ENCODE results near the gene KIAA0930.
"Not testable (repeated sequence)": the region's sequence is repeated elsewhere in the genome, so short reads cannot be mapped to it uniquely, and the experiment has no call there.

KIAA0930 gene

DNA sequence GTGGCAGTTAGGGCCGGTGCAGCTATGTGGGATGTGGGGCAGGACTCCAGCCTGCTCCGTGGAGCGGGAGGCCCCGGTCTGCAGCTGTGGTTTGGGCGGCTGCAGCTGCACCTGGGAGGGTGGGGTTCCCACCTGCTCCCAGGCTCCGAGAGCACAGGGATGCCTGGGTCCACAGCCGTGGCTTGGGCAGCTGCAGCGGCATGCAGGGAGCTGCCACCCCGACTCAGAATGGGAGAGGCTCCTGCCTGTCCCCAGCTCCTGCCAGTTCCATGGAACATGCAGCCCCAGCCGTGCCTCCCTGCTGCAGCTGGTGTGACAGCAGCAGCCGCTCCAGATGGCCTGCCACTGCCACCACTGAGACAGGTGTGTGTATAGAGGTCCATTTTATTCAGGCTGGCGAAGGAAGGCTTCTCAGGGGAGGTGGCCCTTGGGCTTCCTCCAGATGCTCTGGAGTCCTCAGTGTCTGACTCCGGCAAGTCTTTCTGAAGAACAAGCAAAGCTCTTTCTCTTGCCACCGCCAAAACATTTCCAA, 22.3 kb upstream of the KIAA0930 start:
- FAIRE-seq: no peak

DNA sequence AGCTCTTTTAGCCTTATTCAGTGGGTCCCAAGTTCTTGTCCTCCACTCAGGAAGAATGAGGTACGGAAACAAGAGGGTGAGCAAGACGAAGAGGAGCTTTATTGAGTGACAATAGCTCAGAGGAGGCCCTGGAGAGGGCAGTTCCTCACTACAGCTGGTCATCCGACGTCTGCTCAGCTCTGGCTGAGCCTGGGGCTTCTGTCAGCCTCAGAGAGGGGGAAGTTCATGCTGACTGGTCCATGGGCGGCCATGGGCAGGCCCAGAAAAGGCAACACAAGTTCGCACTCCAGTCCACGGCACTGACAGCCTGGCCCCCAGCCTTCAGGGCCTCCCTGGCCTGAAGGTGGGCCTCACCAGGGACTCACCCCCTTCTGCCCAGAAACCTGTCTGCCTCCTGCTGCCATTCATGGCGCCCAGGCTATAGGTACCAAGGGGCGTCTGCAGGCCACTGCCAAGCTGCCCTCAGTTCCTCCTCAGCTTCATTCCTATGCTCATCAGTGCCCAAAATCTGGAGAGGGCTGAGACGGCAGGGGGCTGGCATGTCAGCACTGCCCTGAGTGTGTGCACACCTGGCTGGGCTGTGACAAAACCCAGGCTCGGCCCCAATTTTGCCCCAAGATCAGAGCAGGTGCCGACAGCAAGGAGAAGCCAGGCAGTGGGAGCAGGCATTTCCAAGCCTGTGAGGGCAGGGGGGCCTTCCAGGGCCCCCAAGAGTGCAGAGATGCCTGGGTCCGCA, 21.7 kb upstream of the KIAA0930 start:
- FAIRE-seq: no peak

DNA sequence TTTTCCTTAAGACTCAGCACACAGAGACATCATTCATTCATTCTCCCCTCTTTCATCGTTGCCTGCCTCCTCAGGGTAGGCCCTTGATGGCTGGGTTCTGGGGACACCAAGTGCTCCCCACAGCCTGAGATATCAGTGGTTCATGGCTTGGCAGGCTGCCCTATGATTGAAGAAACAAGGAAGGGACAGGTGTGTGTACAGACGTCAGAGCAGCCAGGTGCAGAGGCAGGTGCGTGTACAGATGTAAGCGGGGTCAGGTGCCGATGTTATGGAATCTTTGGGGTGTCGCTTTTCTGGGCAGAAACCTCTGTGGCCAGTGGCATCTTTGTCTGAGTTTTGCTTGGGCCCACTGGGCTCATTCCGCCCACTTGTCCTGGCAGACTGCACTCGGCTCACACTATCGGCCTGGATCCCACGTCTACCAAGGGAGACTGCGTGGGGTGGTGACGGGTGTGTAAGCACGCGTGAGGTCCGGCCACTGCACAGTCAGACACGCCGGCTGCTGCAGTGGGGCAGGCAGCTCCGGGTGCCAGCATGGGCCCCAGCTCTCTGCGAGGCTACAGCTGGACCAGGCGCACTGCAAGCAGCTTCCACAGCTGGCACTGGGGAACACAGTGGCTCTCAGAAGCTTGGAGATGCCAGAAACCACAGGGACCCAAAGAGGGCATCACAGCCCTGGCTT, 20.9 kb upstream of the KIAA0930 start:
- FAIRE-seq: no peak

DNA sequence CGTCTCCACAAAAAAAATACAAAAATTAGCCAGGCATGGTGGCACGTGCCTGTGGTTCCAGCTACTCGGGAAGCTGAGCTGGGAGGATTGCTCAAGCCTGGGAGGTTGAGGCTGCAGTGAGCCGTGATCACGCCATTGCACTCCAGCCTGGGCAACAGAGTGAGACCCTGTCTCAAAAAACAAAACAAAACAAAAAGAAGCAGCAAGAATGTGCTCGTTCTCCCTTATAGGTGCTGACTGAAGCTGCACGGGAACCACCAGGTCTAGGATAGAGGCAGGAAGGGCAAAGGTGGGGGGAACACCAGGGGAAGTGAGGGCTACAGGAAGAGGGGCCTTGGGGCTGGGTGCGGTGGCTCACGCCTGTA, 19.7 kb upstream of the KIAA0930 start:
- not testable (repeated sequence) for FAIRE-seq

DNA sequence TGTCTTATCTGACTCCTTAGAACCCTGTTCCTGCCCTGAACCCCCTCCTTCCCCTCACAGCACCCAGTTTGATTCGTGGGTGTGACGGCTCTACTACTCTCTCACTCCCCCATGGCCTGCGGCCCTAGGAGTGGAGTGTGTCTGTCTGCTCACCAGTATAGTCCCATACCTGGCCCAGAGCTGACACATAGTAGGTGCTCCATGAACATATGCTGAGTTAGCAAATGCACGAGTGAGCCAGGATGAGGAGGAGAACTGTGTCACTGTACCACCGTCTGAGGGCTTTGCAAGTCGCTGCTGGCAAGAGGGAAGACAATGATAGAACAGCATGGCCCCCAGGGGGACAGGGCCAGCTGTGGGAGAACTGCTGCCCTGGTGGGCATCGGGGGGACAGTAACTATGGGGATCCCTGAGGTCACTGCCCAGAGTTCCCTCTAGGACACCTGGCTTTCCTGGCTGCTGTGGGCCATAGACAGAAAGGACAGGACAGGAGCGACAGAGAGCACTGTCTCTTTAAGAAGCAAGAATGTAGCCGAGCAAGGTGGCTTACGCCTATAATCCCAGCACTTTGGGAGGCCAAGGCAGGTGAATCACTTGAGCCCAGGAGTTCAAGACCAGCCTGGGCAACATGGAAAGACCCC, 19.2 kb upstream of the KIAA0930 start:
- no peak for FAIRE-seq

DNA sequence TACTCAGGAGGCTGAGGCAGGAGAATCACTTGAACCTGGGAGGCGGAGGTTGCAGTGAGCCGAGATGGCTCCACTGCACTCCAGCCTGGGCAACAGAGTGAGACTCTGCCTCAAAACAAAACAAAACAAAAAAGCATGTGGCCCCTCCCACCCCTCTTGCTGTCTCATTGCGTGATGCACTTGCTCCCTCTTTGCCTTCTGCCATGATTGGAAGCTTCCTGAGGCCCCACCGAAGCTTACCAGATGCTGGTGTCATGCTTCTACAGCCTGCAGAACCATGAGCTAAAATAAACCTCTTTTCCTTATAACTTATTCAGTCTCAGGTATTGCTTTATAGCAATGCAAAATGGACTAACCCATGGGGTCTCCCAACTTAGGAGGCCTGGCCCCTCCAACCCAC, 17.2 kb upstream of the KIAA0930 start:
- not testable (repeated sequence) for FAIRE-seq

DNA sequence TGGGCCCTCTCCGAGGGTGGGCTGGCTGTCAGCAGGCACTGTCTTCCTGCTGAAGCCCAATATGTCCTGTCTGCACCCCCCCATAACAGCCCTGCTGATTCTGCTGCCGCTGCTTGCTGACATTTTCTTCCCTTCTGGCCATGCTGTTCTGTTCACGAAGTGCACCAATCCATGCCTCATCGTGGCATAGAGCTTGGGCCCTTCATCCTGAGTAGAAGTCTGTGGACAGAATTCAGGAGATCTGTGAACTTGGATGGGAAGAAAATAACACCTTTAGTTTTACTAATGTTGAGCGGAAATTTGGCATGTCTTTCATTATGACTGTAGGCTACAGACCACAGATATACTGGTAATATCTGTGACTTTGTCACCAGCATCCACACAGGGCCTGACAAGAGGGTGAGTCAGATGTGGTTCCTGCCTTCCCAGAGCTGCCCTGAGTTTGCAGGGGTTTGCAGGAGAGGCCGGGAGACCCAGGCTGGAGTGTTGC, 14.1 kb upstream of the KIAA0930 start:
- no peak for FAIRE-seq

DNA sequence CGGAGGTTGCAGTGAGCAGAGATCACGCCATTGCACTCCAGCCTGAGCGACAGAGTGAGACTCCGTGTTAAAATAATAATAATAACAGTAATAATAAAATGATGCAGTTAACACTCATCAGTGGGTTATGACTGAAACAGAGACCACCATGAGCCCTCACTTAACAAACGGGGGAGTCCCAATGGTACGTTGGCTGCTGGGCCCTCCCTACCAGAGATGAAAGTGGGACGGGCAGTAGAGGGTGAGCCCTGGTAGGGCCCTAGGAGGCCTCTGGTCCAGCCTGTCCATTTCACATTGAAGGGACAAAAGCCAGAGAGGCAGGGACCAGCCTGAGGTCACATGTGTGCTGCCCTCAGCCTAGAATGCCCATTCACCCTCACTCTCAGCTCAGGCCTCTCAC, 13.7 kb upstream of the KIAA0930 start:
- no peak for FAIRE-seq

DNA sequence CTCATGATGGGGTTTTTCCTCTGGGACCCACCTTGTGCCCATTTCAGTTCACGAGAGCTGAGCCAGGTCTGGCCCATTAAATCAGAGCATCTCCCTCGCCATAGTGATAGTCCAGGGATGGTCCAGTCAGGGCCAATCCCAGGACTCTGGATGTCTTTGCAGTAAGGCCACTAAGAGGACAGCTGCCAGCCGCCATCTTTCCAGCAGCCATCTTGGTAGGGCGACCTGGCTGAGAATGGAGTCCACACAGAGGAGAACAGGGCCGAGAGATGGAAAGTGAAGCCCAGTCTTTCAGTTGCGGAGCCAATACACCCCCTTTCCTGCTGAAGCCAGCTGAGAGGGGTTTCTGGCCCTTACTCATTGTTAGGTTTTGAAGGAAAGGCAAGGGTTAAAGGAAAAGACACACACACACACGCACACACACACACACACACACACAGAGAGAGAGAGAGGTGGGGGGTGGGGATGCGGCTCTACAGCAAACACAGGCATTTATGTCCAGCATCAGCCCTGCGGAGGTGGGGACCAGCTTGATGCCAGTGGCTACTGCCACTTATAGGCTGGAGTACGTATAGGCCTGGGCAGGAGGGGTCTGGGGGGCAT, 12.4 kb upstream of the KIAA0930 start:
- no peak for FAIRE-seq

DNA sequence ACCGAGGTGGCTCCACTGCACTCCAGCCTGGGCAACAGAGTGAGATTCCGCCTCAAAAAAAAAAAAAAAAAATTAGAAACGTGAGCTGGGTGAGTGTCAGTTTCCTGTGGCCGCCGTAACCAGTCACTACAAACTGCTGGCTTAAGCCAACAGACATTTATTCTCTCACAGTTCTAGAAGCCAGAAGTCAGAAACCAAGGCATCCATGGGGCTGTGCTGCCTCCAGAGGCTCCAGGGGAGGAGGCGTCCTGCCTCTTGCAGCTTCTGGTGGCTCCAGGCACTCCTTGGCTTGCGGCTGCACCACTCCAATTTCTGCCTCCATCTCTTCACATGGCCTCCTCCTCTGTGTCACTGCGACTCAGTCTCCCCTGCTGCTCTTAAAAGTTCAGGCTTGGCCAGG, 11.1 kb upstream of the KIAA0930 start:
- FAIRE-seq: no peak

DNA sequence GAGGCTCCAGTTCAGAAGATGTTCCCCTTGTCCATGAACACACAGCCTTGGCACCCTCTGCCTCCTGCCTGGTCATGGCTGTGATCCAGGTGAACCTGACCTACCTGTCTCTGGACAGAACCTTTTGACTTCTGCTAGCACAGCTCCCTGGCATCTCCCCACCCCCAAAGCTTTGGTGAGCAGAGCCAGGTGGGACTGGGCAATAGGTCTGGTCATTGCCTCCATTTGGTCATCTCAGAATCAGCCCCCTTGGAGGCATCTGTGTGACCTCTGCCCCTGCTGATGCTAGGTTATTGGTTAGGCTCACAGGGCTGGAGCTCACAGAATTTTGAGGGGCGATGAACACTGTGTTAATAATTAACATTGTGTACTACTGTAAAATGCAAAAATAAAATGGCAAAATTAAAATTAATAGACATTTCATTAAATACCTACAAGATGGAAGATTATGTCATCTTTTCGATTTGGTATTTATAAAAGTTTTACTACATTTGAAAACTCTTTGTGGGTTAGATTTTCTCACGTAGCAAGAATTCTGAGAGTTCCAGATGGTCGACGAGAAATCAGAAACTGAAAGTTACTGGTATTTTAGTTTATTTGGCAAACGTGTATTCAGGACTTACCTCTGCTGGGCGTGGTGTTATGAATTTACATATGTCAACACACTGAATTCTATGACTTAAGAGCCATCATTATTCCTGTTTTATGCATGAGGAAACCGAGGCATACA, 8.3 kb upstream of the KIAA0930 start:
- no peak for FAIRE-seq

DNA sequence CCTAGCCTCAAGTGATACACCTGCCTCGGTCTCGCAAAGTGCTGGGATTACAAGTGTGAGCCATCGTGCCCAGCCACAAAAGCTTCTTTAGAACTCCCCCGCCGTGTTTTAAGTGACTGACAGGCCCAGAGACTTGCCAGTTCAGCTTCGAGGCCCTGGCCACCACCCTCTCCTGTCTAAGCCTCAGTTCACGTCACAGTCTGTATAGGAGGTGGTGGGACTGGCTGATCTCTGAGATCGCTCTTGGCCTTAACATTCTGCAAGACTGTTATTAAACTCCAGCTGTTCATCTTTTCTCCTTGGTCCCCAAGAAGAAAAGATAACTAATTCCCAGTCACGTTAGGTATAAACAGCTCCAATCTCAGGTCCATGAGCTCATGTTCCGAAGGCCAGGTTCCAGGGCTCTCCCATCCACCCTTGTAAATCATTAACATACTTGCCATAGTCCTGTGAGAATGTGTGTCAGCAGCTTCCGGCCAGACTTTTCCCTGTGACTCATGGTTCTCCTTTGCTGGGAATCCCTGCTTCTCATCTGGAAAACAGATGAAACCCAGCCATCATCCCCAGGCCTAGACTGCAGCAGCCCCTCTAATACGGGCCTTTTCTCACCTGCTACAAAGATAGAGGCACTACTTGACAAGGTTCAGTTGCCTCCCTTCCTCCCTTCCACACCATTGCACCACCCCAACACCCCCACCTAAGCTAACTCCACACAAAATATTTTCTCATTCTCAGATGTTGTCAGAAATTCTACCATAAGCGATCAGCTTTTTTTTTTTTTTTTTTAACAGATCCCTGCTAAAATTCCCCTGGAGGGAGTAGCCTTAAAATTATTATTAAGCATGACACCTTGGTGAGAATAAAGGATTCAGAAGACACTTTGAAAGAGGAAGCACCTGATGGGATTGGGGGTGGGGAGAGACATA, 5.6 kb upstream of the KIAA0930 start:
- peak; percentile 98 for FAIRE-seq

DNA sequence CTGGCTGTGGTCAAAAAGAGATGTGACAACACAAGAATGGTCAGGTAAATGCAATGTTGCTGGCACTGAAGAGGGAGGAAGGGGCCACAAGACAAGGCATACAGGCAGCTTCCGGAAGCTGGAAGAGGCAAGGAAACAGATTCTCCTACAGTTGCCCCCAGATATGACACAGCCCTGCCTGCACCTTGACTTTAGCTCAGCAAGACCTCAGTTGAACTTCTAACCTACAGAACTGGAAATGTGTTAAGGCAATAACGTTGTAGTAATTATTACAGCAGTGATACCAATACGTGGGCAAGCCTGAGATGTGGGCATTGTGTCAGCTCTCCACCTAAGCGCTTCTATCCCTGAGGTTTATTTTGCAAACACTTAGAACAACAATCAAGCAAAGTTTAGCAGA, 4.2 kb upstream of the KIAA0930 start:
- FAIRE-seq: no peak

DNA sequence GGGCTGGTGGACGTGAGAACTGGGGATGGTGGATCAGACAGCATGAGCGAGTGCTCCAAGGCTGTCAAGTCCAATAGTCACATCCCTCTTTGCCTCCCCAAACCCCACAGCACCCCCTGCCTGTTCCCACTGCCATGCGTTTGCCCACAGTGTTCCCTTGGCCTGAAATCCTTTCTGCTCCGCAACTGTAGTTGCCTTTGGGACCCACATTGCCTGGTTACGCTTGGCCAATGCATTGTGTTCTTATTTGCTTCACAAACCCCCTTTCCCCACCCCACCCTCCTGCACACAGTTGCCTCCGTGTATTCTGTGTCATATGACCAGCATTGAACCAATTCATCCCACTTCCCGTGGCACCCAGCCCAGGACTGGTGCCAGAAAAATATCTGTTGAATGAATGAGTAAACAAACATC, 2.1 kb upstream of the KIAA0930 start:
- no peak for FAIRE-seq

DNA sequence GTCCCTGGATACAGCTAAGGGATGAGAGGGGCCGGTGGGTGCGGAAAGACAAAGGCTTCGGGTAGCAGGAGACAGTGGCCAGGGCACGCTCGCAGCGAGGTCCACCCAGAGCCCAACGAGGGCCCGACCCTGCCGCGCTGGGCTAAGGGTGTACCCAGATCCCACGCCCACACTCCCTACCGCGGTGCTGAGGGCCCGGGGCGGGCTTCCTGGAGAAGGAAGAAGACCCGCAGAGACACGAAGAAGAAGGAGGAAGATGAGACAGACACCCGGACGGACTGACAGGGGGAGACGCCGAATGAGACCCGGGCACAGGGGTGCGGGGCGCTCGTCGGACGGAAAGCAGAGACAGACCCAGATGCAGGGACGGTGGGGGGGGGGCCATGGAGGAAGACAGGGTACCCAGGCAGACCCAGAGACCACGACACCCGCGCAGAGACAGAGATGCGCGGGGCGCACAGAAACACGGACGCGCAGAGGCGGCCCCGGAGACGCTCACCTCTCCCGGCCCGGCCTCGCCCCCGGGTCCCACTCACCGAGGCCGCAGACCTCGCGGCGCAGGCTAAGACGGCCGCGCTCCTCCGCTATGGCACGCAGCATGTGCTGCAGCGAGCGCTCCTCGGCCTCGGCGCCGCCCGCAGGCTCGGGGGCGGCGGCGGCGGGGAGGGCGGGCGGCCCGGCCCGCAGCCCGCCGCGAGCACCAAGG, 437 bp downstream of the KIAA0930 start:
- FAIRE-seq: no peak

DNA sequence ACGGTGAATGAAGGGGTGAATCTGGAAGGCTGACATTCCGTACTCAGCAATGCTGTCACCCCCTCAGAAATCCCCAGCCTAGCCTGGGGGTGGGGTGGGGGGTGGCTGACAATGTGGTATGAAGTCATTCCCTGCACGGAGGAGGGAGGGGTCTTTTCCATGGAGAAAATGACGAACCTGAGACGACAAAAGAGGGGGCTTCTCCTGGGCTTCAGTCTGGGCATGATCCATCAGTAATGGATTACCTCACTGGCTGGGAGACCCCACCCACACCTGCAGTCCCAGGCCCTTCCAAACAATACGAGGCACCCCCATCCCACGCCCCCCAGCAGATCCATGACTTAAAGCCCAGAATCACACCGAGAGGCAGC, 1.0 kb downstream of the KIAA0930 start:
- no peak for FAIRE-seq

DNA sequence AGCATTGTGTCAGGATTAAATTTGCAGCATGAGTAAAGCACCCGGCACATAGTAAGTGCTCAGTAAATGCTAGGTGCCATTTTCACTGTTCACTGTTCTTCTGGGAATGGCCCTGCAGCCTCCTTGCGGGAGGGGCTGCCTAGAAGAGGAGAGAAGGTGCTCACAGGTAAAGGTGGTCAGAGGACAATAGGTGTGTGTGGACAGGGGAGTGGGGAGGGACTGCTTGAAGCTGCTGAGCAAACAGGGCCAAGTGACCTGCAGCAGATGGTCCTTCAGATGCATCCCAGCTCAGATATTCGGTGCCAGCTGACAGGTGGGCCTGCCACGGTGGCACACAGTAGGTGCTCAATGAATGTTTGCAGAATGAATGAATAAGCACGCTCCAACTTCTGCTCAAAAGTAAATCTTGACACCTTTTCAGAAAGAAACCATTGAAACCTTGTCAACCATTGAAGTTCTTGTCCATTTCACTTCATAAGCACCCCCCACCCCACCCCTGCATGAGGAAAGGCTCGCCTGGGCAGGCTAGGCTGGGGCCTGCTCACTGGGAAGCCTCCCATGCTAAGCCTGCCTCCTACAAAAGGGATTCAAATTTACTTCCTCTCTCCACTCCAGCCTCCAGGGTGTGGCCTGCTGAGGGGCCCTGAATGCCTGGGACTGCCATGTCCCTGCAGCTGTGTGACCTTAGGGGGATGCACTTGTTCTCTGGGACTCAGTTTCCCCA, 1.6 kb downstream of the KIAA0930 start:
- FAIRE-seq: no peak

DNA sequence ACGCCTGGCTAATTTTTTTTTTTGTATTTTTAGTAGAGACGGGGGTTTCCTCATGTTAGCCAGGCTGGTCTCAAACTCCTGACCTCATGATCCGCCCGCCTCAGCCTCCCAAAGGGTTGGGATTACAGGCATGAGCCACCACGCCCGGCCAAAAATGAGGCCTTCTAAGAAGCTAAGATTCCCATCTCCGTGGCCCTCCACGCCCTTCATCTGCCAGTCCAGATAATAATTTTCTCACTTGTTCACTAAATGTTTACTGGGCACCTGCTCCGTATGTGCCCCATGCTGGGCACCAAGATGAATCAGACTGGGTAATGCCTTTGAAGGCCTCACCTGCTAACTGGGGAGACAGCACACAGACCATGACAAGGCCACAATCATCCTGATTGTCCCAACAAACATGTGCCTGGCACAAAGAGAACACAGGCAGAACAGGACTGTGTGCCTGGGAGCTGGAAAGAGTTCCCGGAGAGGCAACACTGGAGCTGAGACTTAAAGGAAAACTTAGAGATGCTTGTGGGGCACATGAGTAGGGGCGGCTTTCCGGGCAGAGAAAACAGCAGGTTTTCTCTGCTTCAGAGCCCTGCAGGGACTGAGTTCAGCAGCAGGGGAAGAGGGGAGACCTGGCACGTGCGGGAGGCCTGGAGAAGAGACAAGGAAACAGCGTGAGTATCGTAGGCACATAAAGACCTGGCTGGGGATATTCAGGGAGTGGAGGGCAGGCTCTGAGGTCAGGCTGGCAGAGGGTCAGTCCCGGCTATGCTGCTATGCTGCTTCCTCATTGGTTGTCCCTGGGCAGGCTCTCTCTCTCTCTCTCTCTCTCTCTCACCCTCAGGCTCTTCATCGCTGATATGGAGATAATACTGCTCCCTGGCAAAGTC, 2.4 kb downstream of the KIAA0930 start:
- no peak for FAIRE-seq

Data from islet of Langerhans (tissue), 1 donor.